Thoracic aorta (tissue), 2 donors: Measurements from ENCODE around the gene CPTP. TPM values are rescaled to one million over a fixed set of nuclear protein-coding genes. Genes with fewer than 3 reads are reported as not detected.

Experiments used
- ATAC-seq: fragments of 150-250 bp; one replicate; pipeline ENCODE4 v1.8.0; 2017; ENCODE audit warnings: low read depth; ENCODE audit not compliant: insufficient number of reproducible peaks, low FRiP score
- DNase-seq: peaks from one replicate; pipeline ENCODE4 v3.0.0-alpha.2; 2020; ENCODE audit warnings: low spot score
- H3K27ac ChIP-seq, 2 donors: fragments of 200-600 bp; sonication (generic); 1 replicate in 1 of 2; 2 replicates in 1 of 2; pipeline ENCODE4 v1.5.1; 2016; ENCODE audit warnings: mild to moderate bottlenecking in 2 of 2, moderate library complexity in 2 of 2
- H3K27me3 ChIP-seq: fragments of 200-600 bp; sonication (generic); replicated peaks from 2 replicates; pipeline ENCODE4 v1.6.0; 2016; ENCODE audit warnings: mild to moderate bottlenecking; ENCODE audit not compliant: insufficient read depth
- H3K36me3 ChIP-seq: fragments of 200-600 bp; sonication (generic); one replicate; pipeline ENCODE4 v1.5.1; 2016
- H3K4me1 ChIP-seq, 2 donors: fragments of 200-600 bp; sonication (generic); 1 replicate in 1 of 2; 2 replicates in 1 of 2; pipeline versions ENCODE4 v1.5.1 to v1.6.0; 2016; ENCODE audit warnings: low read depth in 2 of 2, mild to moderate bottlenecking in 1 of 2; ENCODE audit not compliant: control insufficient read depth in 1 of 2
- H3K4me3 ChIP-seq: fragments of 200-600 bp; sonication (generic); 2 replicates; pipeline ENCODE4 v1.5.1; 2016; ENCODE audit warnings: mild to moderate bottlenecking
- H3K9me3 ChIP-seq: fragments of 200-600 bp; sonication (generic); 2 replicates; pipeline ENCODE4 v1.5.1; 2016
- CTCF ChIP-seq: fragments of 200-600 bp; sonication (generic); IDR thresholded peaks from one replicate; pipeline ENCODE4 v1.5.1; 2019; ENCODE audit warnings: antibody characterized with exemption
- total RNA-seq, 2 donors: library from RNA; depleted of rRNA; stranded (reverse); fragments of >200 nt; gene quantifications; one replicate each; pipeline versions ENCODE4 v1.1.0 to v1.2.3, GENCODE V29; 2016

CPTP gene
- total RNA-seq, 2 donors from 2014 or later: 16.4 to 26.3 TPM

- Histone ChIP-seq H3K4me3 (no peak overlapping the region), H3K27me3 (no peaks in the 10 kb centered on the region), H3K4me1 (no peaks in the 10 kb centered on the region), H3K36me3 (no peaks in the 10 kb centered on the region), H3K9me3 (no peaks in the 10 kb centered on the region), H3K27ac (no peak overlapping the region)
- TF ChIP-seq CTCF: no peak
- ATAC-seq (no peak), DNase-seq (no peak)
Measured at GRCh38 chr1:1297802-1298424, 26.7 kb upstream of the CPTP start.

DNA sequence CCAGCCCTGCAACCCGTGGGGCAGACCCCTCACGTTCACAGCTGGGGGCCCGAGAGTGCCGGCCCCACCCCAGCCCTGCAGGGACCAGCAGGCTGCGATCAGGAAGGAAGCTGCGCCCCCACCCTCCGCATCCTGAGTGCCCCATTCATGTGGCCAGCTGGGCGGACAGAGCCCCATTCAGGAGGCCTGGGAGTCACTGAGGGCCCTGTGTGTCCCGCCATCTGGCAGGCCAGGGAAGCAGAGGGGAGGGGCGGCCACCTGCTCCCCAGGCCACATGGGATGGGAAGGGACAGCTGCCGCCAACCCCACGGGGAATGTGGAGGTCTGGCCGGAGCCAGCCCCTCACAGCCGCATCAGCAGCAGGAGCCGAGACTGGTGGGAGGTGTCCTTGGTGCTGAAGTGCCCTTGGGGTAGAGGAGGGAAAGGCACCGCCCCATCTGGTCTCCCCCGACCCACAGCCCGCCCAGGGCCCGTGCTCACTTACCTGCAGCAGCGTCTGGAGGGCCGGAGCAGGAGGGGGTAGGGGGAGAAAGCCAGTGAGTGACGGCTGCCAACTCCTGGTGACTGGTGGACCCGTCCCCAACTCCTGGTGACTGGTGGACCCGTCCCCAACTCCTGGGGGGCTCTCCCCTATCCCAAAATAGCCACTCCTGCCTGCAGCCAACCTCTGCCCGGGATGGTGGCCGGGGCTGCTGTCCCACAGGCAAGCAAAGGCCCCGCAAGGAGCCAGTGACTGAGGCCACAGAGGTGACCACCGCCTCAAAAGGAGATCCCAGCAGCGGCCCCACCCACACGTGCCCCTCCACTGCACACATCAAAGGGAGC, 25.5 kb upstream of the CPTP start:
- DNase-seq (no peak), ATAC-seq (no peak)
- Histone ChIP-seq H3K9me3 (no peaks in the 10 kb centered on the region), H3K36me3 (no peaks in the 10 kb centered on the region), H3K27me3 (no peaks in the 10 kb centered on the region), H3K4me1 (no peaks in the 10 kb centered on the region), H3K27ac (no peak overlapping the region), H3K4me3 (no peak overlapping the region)
- TF ChIP-seq CTCF: no peak

GRCh38 chr1:1299686-1300351, 24.8 kb upstream of the CPTP start:
- Histone ChIP-seq H3K9me3 (no peaks in the 10 kb centered on the region), H3K27ac (no peak overlapping the region), H3K27me3 (no peaks in the 10 kb centered on the region), H3K36me3 (no peaks in the 10 kb centered on the region), H3K4me3 (no peak overlapping the region), H3K4me1 (peaks cover 5 to 7% of the 10 kb centered on the region in 2 donors)
- DNase-seq: no peak
- no peak for TF ChIP-seq CTCF
- no peak for ATAC-seq

GRCh38 chr1:1300352-1300739, 24.3 kb upstream of the CPTP start:
- TF ChIP-seq CTCF: no peak

DNA sequence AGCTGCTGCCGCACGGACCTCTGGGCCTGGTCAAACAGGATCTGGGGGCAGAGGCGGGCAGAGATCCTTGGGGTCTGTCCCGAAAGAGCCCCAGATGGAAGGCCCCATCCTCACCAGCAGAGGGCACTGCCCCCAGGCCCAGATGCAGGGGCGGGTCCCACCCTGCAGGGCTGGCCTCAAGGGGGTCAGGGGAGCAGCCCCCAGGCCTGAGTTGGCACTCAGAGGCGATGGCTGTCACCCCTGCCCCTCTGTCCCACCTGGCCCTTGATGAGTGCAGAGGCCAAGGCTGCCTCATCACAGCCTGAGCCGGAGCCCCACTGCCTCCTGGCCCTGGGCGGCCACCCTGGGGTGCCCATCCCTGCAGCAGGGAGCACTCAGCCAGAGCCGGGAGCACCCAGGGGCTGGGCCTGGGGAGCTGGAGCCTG, 22.6 kb upstream of the CPTP start:
- peaks cover 27 to 29% of the 10 kb centered on the region in 2 donors for H3K4me1 ChIP-seq
- H3K27me3 ChIP-seq: no peaks in the 10 kb centered on the region
- ATAC-seq (no peak), DNase-seq (no peak)
- TF ChIP-seq CTCF: peak; percentile 11
- no peaks in the 10 kb centered on the region for H3K36me3 ChIP-seq
- H3K9me3 ChIP-seq: no peaks in the 10 kb centered on the region
- no peak overlapping the region for H3K4me3 ChIP-seq
- no peak overlapping the region for H3K27ac ChIP-seq

More at GRCh38 chr1:1300352-1300739, 24.3 kb upstream of the CPTP start:
- Histone ChIP-seq H3K4me3 (no peak overlapping the region), H3K4me1 (peaks cover 10 to 12% of the 10 kb centered on the region in 2 donors), H3K27me3 (no peaks in the 10 kb centered on the region), H3K36me3 (no peaks in the 10 kb centered on the region), H3K9me3 (no peaks in the 10 kb centered on the region), H3K27ac (no peak overlapping the region)
- ATAC-seq (no peak), DNase-seq (no peak)
